Measurements from ENCODE around the gene GPR150. TPM values are rescaled to one million over a fixed set of nuclear protein-coding genes. Genes with fewer than 3 reads are reported as not detected.

Gene GPR150
- total and polyA plus RNA-seq, 2 of the 4 experiments (the other 2 are of a cell fraction) = under 0.01 to 0.10 TPM

DNA sequence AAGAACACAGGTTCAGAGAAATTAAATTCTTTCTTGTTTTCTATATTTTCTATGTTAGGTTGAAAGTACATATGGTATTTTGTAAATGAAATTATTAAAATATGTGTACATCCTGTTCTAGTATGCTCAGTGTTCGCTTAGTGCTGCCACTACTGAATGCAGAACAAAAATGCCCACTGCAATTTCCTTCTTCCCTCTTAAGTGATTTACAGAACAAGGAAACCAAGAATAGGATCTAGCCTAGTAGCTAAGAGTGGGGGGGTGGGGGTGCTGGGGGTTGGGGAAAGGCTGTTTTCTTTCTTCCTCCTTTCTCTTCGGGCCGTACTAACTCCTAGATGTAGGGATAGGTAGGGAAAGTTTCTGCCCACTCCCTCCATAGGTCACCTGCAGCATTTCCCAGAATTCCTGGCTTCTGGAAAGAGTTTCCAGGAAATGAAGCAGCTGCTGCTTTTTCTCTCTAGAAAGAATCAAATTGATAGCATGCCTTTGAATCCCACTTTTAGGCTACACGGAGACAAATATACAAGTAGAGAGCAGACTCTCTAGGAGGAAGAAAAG lies 47.3 kb downstream of the GPR150 start:
- TF ChIP-seq BHLHE40 (IDR thresholded peaks at IDR 0.05; ENCODE audit: low read depth, low read length) (no peak), CHD1 (IDR thresholded peaks at IDR 0.05; ENCODE audit: low read depth, low read length) (no peak), FOS (IDR thresholded peaks at IDR 0.05; ENCODE audit: low read depth, low read length) (no peak), RAD21 (IDR thresholded peaks at IDR 0.05; ENCODE audit: low read length) (no peak), MAFK (IDR thresholded peaks at IDR 0.05; ENCODE audit: low read depth, low read length) (no peak), RCOR1 (IDR thresholded peaks at IDR 0.05; ENCODE audit: insufficient replicate concordance, low read length) (no peak), NFE2L2 (IDR thresholded peaks at IDR 0.05; ENCODE audit: low read depth, low read length) (no peak), MAZ (IDR thresholded peaks at IDR 0.05; ENCODE audit: borderline replicate concordance, low read depth, low read length) (no peak)
- TF ChIP-seq, protein P1, sequence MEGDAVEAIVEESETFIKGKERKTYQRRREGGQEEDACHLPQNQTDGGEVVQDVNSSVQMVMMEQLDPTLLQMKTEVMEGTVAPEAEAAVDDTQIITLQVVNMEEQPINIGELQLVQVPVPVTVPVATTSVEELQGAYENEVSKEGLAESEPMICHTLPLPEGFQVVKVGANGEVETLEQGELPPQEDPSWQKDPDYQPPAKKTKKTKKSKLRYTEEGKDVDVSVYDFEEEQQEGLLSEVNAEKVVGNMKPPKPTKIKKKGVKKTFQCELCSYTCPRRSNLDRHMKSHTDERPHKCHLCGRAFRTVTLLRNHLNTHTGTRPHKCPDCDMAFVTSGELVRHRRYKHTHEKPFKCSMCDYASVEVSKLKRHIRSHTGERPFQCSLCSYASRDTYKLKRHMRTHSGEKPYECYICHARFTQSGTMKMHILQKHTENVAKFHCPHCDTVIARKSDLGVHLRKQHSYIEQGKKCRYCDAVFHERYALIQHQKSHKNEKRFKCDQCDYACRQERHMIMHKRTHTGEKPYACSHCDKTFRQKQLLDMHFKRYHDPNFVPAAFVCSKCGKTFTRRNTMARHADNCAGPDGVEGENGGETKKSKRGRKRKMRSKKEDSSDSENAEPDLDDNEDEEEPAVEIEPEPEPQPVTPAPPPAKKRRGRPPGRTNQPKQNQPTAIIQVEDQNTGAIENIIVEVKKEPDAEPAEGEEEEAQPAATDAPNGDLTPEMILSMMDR (conservative IDR thresholded peaks at IDR 0.05; ENCODE audit: low read depth, low read length) = no peak
- TF ChIP-seq, protein P2, sequence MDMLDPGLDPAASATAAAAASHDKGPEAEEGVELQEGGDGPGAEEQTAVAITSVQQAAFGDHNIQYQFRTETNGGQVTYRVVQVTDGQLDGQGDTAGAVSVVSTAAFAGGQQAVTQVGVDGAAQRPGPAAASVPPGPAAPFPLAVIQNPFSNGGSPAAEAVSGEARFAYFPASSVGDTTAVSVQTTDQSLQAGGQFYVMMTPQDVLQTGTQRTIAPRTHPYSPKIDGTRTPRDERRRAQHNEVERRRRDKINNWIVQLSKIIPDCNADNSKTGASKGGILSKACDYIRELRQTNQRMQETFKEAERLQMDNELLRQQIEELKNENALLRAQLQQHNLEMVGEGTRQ (IDR thresholded peaks at IDR 0.05; ENCODE audit: low read depth, low read length) = no peak
- TF ChIP-seq, protein P3, sequence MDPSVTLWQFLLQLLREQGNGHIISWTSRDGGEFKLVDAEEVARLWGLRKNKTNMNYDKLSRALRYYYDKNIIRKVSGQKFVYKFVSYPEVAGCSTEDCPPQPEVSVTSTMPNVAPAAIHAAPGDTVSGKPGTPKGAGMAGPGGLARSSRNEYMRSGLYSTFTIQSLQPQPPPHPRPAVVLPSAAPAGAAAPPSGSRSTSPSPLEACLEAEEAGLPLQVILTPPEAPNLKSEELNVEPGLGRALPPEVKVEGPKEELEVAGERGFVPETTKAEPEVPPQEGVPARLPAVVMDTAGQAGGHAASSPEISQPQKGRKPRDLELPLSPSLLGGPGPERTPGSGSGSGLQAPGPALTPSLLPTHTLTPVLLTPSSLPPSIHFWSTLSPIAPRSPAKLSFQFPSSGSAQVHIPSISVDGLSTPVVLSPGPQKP (IDR thresholded peaks at IDR 0.05; ENCODE audit: borderline replicate concordance, low read depth, low read length) = no peak
- no peak for DNase-seq
- H3K4me1 ChIP-seq (ENCODE audit: control insufficient read depth, insufficient read depth, low read length) = peaks cover 14% of the 10 kb centered on the region
- intact Hi-C loops (cut with micrococcal nuclease) = no loop called here
- no peak overlapping the region for H4K91ac ChIP-seq (ENCODE audit: insufficient read depth, low read depth, low read length)
- H3K56ac ChIP-seq (ENCODE audit: extremely low read depth, insufficient read depth, low read length) = no peak overlapping the region
- H4K5ac ChIP-seq (ENCODE audit: low read depth, low read length) = no peak overlapping the region
- H2BK5ac ChIP-seq (ENCODE audit: low read depth, low read length, poor library complexity, severe bottlenecking) = no peak overlapping the region
- H2BK15ac ChIP-seq (ENCODE audit: low read depth, low read length) = no peak overlapping the region
- H3K4me2 ChIP-seq (ENCODE audit: low read depth, low read length) = no peak overlapping the region
- no peak overlapping the region for H3K9ac ChIP-seq (ENCODE audit: low read depth, low read length)
- no peaks in the 10 kb centered on the region for H3K27me3 ChIP-seq (ENCODE audit: control insufficient read depth, insufficient read depth, low read length)
- in situ Hi-C loops (cut with MboI; ENCODE audit: low sequenced_read_pairs) = loop anchor here (5.0 to 10.0 kb wide), 2 partner anchors 65 to 178 kb away; partner anchors contain the start of gene RHOBTB3
- H3K14ac ChIP-seq (replicated peaks; ENCODE audit: low read depth, low read length) = no peak overlapping the region
- no peak overlapping the region for H2AFZ ChIP-seq (replicated peaks; ENCODE audit: low read length, poor library complexity)
- POLR2A ChIA-PET (ENCODE audit: unreplicated experiment) = no interaction called here
- H4K8ac ChIP-seq (ENCODE audit: low read depth in 2 of 2, low read length in 2 of 2) = no peak overlapping the region
- CTCF ChIA-PET = interaction anchor here (0.6 to 1.1 kb wide), 2 partner anchors 180 to 182 kb away, joined by 3 to 4 read pairs; no protein-coding TSS in a partner anchor
- peaks cover 0 to 7% of the 10 kb centered on the region in 2 experiments; a peak in 1 of 4 replicates for H3K79me1 ChIP-seq (ENCODE audit: low read depth in 1 of 2, low read length in 2 of 2)
- H3K27ac ChIP-seq (ENCODE audit: insufficient read depth, low read length) = no peak overlapping the region
- H2AK9ac ChIP-seq (replicated peaks; ENCODE audit: low read depth, low read length, poor library complexity) = no peak overlapping the region
- H3K4me3 ChIP-seq (ENCODE audit: insufficient read depth, low read depth, low read length) = no peak overlapping the region
- no peak overlapping the region for H3K18ac ChIP-seq (ENCODE audit: low read depth, low read length)
- H3K23ac ChIP-seq (ENCODE audit: low read depth, low read length) = no peak overlapping the region
- H3K36me3 ChIP-seq (ENCODE audit: control insufficient read depth, insufficient read depth, low read length) = no peaks in the 10 kb centered on the region
- H2AK5ac ChIP-seq (ENCODE audit: low read depth, low read length) = no peak overlapping the region
- H3K4ac ChIP-seq (ENCODE audit: low read depth, low read length) = no peak overlapping the region
- no CpG with 5 or more reads among the region's 4 CpGs for WGBS, 2 experiments (ENCODE audit: extremely low coverage in 2 of 2, insufficient read length in 1 of 2)
- no peak overlapping the region for H2BK120ac ChIP-seq (ENCODE audit: low read depth, low read length)
- H2BK20ac ChIP-seq (ENCODE audit: low read depth, low read length) = 0 out of 2 replicates have a peak overlapping the region, but pooled peaks have one; percentile 12
- BruUV-seq (replicated peaks) = no TSS peak
- no peak for ATAC-seq (ENCODE audit: low read depth)
- no peaks in the 10 kb centered on the region for H3K9me3 ChIP-seq (ENCODE audit: control insufficient read depth, insufficient read depth, low read length)
- dilution Hi-C loops (cut with HindIII; ENCODE audit: low sequenced_read_pairs, unreplicated experiment) = no loop called here
- peaks cover 4% of the 10 kb centered on the region for H3K9me1 ChIP-seq (ENCODE audit: insufficient read depth, low read length)
- H4K20me1 ChIP-seq (ENCODE audit: insufficient read depth, low read length) = no peaks in the 10 kb centered on the region

Data from IMR-90 (cell line).